HG02623 (cell line): ENCODE results near the gene ZG16B.

Source experiments
- ATAC-seq: cut with Tn5 transposase; IDR thresholded peaks from one replicate; pipeline ENCODE4 v1.9.1; 2021; ENCODE audit warnings: moderate library complexity; ENCODE audit not compliant: unreplicated experiment

Gene ZG16B

DNA sequence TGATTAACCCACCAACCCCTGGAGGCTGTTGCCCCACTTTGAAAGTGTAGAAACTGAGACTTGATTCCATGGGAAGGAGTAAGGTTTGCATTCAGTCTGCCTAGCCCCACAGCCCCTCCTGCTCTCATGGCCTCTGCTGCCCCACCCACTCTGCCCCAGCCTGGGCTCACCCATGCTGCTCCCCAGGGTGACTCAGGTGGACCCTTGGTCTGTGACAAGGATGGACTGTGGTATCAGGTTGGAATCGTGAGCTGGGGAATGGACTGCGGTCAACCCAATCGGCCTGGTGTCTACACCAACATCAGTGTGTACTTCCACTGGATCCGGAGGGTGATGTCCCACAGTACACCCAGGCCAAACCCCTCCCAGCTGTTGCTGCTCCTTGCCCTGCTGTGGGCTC is 25.4 kb upstream of the ZG16B start:
- no peak for ATAC-seq

DNA sequence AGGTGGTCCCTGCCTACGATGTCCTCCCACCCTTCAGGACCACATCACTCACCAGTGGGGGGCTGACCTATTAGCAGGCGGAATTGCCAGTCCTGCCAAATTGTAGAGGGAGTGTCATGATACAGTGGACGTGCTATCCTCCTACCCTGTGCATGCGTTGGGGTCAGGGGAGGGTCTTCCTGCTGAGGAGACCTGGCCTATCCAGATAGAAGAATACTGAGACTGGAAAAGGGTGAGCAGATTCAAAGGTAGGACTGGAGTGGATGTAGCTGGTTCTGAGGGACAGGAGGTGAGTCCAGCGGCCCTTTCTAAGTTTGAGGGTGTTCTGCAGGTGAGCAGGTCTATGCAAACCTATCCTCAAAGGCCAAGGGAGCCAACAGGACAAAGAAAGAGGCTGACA is 23.8 kb upstream of the ZG16B start:
- ATAC-seq: no peak

DNA sequence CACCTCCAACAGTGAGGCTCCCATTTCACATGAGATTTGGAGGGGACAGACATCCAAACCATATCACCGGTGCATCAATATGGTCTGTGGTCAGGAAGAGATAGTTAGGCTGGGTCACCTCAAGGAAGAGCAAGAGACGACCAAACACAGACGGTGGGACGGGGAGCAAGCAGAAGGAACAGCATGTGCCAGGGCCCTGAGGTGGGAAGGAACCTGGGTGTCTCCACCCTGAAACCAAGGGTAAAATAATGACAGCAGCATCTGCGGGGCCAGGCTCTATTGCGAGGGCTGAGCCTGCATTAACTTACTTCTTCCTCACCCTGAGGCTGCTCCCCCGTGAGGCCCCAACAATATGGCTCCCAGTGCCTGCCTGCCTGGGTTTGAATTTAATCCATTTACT is 21.9 kb upstream of the ZG16B start:
- no peak for ATAC-seq

DNA sequence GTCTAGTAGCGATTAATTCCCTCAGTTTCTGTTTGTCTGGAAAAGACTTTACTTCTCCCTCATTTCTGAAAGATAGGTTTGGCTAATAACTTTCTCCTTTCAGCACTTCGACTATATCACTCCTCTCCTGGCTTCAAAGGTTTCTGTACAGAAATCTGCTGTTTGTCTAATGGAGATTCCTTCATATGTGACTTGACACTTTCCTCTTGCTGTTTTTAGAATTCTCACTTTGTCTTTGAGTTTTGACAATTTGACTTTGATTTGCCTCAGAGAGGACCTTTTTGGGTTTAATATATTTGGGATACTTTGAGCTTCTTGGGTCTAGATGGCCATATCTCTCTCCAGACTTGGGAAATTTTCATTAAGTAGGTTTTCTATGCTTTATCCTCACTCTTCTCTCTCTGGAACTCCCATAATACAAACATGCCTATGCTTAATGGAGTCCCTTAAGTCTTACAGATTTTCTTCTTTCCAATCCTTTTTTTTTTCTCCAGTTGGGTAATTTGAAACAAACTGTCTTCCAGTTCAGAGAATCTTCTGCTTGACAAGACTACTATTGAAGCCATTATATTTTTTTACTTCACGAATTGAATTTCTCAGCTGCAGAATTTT is 20.8 kb upstream of the ZG16B start:
- no peak for ATAC-seq

DNA sequence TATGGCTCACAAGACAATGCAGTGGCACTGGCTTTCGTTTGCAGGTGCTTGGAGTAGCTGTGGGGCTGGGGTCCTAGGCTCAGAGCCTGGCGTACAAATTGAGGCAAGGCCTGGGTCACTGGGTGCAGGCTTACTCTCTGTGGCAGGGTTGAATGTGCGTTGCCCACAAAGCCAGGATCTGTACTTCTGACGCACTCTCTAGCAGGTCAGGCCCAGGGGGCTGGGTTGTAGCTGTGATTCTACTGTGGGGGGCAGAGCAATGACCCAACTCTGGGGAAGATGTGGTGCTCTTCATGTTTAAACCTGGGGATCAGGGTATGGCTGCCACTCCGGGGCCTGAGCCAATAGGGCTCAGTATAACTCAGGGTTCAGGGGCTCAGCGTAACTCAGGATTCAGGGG is 19.5 kb upstream of the ZG16B start:
- no peak for ATAC-seq

DNA sequence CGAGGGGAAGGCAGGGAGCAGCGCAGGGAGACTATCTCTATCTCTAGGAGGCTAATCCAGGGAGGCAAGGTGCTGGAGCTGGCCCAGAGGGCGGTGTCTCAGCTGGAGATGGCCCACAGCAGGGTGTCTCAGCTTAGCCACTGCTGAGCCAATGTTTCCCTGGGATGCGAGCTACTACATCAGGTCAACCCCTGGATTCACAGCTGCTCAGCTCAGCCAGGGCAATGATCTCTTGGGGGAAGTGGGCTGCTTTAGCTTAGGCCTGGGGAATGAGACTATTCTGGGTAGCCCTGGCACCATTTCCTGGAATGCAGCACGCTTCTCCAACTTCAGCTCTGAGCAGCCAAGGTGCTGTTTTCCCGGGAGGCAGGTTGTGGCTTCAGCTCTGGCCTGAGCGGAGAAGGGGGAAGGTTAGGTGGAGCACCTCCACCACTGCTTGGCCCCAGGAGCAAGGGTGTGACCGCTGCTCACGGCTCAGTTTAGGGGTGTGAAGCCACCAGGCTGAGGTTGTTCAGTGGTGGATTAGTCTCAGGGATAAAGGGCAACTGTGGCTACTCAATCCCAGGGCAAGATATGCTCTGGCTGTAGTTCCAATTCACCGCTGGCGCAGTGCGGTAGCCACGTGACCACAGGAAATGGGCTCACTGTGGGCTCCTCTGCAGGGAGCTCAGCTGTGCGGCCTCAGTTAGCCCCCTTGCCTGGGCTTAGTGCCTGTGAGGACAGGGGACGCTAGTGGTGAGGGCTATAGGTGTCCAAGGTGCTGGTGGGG is 18.2 kb upstream of the ZG16B start:
- no peak for ATAC-seq

DNA sequence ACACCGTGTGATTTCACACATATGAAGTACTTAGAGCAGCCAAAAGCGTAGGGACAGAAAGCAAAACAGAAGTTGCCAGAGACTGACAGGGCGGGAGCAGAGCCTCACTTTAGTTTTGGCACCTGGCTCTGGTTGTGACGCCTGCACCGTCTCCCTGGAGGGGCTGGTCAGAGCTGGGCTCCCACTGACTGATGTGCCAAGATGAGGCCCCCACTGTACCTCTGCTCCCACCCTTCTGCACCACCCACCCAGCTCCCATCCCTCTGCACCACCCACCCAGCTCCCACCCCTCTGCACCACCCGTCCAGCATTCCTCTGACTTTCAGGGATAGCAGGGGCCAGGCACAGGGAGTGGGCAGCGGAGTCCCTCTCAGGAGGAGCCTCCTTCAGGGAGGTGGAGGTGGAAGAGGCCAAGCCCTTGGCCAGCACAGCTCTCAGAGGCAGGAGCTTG is 16.3 kb upstream of the ZG16B start:
- no peak for ATAC-seq

DNA sequence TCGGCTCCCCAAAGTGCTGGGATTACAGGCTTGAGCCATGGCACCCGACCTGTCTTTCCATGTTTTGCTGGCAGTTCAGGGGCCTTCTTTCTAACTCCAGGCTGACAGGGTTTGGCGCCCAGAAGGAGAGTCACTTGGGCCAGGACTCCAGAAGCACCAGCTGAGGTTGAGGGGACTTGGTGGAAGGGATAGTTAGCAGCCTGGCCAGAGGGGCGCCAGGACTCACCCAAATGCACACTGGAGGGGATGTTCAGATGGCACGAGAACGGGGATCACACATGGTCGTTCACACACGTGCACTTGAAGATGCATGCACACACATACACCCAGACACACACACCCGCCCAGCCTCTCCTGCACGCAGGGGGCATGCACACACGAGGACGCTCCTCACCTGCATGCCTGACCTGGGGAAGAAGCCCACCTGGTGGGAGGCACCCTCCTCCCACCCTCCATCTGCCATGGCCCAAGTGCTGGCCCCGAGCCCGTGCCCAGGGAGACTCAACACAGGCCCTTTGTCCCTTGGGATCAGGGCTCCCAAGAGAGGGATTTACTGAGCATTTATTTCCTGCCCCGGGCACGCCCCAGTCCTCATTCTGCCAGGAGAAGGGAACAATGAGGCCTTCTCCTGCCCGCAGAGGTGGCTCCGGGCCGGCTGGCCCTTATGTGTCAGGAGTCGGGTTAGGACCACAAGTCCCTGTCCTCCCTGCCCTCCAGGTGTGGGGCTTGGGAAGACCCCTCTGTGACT is 15.4 kb upstream of the ZG16B start:
- ATAC-seq: no peak

DNA sequence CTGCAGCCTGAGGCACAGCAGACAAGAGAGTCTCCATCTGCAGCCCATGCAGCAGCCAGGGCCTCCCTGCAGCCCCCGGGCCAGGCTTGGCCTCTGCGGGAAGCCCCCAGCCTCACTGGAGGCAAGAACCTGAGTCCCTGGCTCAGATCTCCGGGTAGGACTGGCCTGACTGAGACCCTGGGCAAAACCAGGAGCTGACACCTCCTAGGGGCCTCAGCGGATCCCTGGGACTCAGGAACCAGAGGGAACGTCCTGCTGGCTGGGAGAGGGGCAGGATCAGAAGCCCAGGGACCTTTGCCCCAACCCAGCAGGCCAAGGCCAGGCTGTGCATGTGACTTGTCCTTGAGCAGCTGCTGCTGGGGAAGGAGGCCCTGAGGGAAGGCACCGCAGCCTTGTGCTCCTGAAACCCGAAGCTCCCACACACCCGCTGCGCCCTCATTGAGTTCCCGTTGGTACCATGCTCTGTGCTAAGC is 14.8 kb upstream of the ZG16B start:
- ATAC-seq: no peak

DNA sequence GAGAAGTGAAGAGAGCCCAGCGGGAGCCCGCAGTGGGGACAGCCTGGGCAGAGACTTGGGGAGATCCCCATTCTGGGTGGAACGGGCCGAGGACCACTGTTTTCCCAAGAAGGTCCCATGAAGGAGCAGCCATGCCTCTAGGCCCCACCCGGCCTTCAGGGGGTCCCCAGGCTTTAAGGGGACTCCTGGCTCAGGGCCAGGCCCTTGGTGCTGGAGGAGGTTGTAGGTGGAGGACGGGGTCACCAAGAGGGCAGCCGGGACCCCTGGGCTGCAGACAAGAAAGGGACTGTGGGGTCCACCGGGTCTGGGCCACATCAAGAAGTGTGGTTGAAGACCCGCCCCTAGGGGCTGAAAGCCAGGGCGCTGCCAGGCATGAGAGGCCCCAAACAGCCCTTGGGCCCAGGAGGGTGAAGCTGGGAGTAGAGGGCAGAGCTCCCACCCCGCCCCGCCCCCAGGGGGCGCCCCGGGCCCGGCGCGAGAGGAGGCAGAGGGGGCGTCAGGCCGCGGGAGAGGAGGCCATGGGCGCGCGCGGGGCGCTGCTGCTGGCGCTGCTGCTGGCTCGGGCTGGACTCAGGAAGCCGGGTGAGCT is 13.3 kb upstream of the ZG16B start, which contains the start of gene PRSS21:
Gene PRSS21 (plus strand): TSS at position 487 of the 589 bp plus-strand sequence. CDS start 32 bp downstream, at position 519.
- ATAC-seq: no peak

DNA sequence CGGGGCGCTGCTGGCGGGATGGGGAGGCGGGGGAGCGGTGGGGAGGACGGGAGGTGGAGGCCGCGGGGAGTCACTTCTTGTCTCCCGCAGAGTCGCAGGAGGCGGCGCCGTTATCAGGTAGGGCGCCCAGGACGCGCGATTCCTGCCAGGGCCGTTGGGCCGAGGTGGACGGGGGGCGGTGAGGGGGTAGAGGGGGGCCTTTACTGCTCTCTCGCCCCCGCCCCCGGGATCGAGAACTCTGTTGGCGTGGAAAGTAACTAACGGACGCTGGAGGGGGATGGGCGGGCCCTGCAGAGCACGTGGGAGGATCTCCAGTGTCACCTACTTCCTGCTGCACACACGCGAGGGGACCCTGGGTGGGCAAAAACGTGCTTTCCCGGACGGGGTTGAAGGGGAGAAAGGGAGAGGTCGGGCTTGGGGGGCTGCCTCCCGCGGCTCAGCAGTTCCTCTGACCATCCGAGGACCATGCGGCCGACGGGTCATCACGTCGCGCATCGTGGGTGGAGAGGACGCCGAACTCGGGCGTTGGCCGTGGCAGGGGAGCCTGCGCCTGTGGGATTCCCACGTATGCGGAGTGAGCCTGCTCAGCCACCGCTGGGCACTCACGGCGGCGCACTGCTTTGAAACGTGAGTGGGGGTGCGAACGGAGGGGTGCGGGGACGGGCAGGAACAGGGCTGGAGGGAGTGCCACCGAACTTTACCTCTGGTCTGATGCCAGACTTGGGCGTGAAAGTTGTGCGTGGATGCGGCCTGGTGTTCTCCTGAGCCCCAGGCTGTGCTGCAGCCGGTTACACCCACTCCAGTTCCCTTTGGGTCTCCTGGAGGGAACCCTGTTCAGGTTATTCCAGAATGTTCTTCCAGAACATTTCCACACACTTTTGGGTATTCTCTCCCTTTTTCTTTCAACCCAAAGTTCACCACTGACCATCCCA is 12.5 kb upstream of the ZG16B start:
- ATAC-seq: no peak

DNA sequence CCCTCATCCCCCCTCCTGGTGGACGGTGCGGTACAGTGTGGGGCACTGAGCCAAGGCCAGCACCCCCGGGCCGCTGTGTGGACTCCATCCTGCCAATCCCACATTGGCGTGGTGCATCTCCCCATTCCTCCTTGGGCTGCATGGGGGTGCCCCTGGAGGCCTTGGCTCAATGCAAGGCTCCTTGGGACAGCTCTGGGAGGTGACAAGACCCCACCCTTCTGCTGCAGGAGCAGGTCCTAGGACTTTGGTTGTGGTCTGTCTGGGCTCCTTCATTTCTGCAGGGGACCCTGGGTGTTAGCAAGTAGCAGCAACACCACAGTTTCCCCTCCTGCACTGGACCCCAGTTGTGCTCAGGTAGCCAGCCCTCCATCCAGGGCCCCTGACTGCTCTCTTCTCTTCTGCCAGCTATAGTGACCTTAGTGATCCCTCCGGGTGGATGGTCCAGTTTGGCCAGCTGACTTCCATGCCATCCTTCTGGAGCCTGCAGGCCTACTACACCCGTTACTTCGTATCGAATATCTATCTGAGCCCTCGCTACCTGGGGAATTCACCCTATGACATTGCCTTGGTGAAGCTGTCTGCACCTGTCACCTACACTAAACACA is 11.7 kb upstream of the ZG16B start:
- no peak for ATAC-seq

DNA sequence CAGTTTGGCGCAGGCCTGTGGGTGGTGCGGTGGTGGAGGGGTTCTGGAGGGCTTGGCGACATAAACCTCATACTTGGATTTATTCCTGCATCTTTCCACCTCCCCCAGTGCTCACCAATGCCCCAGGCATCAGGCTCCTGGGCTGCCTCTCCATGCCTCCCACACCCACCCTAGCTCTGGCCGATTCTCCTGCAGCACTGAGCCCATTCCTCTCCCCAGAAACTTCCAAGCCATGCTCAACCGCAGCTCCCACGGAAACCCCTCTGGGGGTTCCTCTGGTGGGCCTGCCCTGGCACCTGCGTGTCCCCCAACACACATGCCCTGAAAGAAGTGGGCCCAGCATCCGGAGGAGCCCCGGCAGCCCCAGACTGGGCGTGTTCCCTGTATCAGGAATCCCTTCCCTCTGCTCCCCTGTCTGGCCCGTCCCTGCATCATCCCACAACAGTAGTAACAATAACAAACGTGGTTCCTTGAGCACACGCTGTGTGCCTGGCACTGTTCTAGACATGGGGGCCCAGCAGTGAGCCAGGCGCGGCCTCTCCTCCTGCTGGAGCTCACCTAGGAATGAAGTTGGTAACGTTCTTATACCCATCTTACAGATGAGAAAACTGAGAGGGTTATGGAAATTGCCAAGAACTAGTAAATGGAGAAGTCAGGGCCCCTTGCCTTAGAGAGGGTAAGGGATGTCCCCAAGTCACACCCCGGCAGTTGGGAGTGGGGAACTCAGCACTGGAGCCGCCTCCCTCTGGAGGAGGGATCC is 10.7 kb upstream of the ZG16B start:
- no peak for ATAC-seq

DNA sequence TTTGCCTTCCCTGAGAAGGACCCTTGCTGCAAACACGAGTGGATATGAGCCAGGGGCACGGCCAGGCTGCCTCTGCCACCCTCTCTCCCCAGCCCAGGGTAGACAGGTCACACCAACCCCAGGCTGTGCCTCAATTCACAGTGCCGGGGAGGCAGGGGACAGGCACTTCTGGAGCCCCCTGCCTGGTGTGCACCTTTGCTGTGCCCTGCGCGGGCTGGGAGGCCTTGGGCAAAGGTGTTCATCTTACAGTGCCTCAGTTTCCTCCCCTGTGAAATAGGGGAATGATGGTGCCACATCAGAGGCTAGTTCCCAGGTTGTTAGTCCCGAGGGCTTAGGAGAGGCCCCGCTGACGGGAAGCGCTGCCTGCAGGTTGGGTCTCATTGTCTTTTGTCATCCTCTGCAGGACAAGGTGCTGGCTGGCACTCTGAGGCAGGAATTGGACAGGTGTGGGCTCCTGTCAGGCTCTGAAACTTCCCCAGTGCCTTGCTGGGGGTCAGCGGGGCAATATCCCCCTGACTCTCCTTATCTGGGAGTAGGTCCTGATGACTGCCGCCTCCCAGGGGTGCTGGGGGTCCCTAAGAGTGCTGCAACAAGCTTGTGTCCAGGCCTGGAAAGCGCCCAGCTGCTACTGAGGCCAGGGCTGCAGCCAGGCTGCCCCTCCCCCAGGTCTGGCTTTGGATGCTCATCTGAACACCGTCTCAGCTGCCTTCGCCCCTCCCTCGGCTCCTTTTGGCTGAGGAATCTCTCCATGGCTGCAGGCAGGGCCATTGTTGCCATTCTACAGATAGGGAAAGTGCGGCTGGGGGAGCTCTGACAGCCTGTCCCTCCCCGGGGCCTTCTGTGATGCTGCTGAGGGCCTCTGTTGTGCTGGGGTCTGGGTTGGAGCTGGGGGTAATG is 9.9 kb upstream of the ZG16B start:
- no peak for ATAC-seq

DNA sequence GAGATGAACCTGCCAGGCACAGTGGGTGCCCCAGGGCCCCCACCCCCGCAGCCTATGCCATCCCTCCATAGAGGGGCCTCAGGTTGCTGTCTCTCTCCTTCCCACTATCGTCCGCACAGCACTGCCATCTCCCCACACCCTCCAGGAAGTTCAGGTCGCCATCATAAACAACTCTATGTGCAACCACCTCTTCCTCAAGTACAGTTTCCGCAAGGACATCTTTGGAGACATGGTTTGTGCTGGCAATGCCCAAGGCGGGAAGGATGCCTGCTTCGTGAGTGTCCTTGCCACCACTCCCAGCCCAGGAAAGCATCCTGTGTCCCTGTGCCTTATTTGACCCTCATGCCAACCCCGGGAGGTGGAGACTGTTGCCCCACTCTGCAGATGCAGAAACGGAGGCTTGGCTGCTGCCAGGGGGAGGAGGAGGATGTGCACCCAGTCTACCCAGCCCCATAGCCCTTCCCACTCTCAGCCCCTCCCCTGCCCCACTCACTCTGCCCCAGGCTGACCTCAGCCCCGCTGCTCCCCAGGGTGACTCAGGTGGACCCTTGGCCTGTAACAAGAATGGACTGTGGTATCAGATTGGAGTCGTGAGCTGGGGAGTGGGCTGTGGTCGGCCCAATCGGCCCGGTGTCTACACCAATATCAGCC is 9.1 kb upstream of the ZG16B start:
- no peak for ATAC-seq

DNA sequence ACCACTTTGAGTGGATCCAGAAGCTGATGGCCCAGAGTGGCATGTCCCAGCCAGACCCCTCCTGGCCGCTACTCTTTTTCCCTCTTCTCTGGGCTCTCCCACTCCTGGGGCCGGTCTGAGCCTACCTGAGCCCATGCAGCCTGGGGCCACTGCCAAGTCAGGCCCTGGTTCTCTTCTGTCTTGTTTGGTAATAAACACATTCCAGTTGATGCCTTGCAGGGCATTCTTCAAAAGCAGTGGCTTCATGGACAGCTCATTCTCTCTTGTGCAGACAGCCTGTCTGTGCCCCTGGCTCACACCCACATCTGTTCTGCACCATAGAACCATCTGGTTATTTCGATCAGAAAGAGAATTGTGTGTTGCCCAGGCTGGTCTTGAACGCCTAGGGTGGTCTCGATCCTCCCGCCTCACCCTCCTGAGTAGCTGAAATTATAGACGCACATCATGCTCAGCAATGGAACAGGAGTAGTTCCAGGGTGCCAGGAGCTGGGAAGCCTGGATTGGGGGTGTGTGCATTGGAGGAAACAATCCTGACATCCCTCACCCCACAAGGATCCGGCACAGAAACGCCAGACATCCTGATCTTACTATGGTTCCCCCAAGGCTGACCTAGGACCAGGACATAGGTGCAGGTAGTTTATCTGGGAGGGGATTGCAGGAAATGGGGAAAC is 8.5 kb upstream of the ZG16B start:
- no peak for ATAC-seq

DNA sequence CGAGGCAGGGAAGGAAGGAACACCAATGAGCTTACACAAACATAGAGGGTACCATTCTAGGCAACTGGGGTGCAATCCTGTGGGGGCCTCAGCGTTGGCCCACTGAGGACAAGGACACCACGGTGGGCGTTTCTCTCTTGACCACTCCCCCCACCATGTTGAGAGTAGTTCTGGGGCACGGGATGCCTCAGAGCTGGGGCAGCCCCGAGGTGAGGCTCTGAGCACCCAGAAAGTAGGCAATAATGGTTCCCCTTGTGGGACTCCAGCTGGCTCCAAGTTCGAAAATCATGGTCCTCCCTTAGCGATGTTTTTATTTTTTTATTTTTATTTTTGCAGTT is 8.0 kb upstream of the ZG16B start:
- ATAC-seq: no peak
